ENCODE results near the gene ANXA1.

Gene ANXA1

DNA sequence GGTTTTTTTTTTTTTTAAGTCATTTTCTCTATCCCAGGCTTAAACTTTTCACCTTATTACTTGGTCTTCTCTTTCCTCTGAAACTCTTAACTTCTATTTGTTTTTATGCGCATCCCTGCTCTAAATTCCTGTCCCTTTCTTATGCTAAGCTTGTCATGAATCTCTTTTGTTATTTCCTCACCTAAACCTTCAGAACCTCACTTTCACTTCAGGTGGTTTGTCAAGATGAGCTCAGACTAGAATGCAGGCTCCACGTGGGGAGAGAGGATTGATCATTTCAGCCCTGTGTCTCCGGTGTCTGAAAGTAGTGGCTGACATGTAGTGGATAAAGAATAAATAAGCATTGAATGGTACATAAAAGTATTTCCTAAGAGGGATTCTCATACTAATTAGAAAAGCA lies 63.6 kb downstream of the ANXA1 start:
- DNase-seq: no peak

DNA sequence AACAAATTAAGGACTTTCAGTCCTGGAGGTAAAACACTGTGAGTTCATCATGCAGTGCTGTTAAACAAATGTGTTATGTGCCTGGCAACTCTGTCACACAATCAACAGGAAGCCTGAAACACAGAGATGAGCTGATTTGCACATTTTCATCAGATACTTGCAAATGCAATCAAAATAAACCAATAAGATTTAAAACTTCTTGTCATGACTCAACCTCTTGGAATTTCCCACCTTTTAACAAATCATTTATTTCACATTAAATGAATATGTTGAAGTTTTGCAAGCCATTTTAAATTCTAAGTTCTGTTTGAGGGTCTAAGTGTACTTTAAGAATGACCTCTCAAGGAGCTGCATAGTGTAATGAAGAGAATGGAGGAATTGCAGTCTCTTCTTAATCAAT lies 64.4 kb downstream of the ANXA1 start:
- peak; percentile 52 to 72 (median 71) for DNase-seq

Data from suppressor macrophage treated with lipopolysaccharide for 1 hour (primary cell).